Activated naive CD8-positive, alpha-beta T cell treated with anti-CD3 and anti-CD28 coated beads, Interleukin-2, amount 50 U/mL, for 16 hours (primary cell): ENCODE results near the gene RBM14.
"Not testable (repeated sequence)": the region's sequence is repeated elsewhere in the genome, so short reads cannot be mapped to it uniquely, and the experiment has no call there.

ENCODE experiments used
- DNase-seq: peaks from one replicate; pipeline ENCODE4 v3.0.0-alpha.2; 2020; ENCODE audit warnings: low read depth, low spot score

The RBM14 gene

DNA sequence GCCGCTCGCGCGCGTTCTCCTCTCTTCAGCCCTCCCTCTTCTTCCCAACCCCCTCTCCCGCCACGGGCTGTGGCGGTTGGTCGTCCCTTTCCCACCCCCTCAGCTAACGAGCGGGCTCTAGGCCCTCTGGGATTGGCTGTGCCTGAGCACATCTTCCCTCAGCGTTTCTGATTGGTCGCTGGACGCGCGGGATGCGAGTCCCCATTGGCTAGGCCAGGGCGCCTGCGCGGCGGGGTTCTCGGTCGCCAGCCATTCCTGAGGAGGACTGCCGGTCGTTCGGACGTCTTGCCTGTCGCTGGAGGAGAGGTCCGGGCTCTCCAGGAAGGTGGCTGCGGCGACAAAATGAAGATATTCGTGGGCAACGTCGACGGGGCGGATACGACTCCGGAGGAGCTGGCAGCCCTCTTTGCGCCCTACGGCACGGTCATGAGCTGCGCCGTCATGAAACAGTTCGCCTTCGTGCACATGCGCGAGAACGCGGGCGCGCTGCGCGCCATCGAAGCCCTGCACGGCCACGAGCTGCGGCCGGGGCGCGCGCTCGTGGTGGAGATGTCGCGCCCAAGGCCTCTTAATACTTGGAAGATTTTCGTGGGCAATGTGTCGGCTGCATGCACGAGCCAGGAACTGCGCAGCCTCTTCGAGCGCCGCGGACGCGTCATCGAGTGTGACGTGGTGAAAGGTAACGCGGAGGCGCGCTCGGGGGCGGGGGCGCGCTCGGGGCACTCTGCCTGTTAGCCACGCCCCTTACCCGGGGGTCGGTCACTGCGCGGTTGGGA, at the start of gene RBM14:
Gene RBM14 (plus strand): TSS at position 252 of the 776 bp plus-strand sequence. CDS start 91 bp downstream, at position 343.
- DNase-seq, result peak; percentile 97

DNA sequence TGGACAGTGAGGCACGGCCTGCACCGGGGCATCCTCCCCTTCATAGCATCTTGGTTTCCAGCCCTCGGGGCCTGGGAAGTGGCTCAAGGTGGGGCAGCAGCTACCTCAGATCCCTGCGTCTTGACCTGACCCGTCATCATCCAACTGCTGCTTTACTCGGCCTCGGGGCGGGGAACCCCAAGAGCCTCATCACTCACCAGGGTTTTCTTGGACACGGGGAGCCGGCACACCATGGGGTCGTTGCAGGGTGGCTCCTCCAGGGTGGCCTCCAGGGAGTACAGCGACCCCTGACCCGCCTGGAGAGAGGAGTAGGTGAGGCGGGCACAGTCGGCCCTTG, 48.7 kb upstream of the RBM14 start:
- no peak for DNase-seq

- DNase-seq, result peak; percentile 32
Measured at GRCh38 chr11:66568124-66568916, 48.1 kb upstream of the RBM14 start, which contains the start of gene CTSF. CTSF (minus strand) TSS chr11:66568606; CDS start chr11:66568486, 120 bp downstream.

- DNase-seq, result no peak
Measured at GRCh38 chr11:66569076-66569475, 47.4 kb upstream of the RBM14 start.

DNA sequence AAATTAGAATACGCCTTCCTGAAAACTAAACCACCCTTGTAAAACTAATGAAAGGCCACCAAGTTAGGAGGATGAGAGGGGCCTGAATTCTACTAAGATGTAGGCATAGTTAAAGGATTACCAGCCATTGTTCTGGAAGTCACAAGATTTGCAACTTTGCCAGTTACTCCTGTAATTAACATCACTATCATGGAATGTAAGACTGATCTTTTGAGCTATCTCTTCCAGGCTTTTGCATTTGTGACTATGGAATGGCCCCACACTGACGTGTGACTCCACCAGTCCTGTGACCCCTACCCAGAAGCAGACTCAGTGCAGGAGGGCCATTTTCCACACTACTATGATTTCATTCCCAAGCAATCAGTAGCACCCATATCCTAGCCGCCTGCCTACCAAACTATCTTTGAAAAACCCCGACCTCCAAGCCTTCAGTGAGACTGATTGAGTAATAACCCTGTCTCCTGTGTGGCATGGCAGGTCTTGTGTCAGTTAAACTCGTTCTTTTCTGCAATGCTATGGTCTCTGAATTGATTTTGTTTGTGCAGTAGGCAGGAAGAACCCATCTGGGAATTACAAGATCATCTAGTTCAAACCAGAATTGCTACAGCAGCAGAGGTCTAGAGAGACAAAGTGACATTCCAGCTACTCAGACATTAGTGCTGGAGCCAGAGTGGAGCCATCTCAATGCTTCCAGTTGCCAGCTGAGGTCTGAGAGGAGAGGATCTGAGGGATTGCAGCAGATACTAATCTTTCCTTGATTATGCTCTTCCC, 46.2 kb upstream of the RBM14 start:
- no peak for DNase-seq

GRCh38 chr11:66570850-66571180, 45.6 kb upstream of the RBM14 start:
- DNase-seq, result no peak

DNA sequence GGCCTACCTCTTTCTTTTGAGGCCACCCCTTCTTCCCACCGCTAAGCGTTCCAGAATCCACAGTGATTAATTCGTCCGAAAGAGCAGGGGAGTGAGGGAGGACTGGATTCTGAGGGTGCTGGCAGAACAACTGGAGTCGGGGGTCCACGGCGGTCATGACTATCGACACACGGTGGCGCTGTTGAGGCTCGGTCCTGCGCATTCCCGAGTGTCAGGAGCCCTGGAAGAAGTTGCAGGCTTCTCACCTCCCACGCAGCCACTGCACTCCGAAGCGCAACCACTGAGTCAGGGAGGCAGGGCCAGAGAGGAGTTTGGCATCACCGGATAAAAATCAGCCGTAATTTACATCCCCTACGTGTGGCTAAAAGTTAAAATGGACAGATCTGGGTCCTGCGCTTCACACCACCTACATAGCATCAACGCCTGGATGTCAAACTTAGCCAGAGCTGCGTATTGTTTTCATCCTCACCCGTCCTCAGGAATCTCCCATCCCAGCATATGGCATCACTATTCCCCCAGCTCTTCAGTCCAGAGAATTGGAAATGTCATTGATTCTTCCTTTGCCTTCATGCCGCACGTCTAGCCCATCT, 37.3 kb upstream of the RBM14 start:
- DNase-seq, result peak; percentile 67

DNA sequence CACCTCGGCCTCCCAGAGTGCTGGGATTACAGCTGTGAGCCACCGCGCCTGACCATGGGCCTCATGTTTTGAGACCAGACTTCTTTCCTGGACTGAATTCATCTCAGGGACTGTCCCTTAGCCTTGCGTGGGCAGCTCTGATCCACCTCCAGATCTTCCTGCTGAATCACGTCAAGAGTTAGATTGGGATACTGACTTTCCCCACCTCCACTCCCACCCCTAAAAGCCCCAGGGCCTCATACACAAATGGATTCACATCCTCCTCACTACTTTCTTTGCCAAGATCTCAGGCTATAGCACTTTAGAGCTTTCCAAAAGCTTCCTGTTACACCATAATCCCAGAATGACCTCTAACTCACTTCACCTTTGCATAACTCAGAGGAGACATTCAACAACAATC, 35.6 kb upstream of the RBM14 start:
- no peak for DNase-seq

- no peak for DNase-seq
Measured at GRCh38 chr11:66581261-66581660, 35.2 kb upstream of the RBM14 start.

DNA sequence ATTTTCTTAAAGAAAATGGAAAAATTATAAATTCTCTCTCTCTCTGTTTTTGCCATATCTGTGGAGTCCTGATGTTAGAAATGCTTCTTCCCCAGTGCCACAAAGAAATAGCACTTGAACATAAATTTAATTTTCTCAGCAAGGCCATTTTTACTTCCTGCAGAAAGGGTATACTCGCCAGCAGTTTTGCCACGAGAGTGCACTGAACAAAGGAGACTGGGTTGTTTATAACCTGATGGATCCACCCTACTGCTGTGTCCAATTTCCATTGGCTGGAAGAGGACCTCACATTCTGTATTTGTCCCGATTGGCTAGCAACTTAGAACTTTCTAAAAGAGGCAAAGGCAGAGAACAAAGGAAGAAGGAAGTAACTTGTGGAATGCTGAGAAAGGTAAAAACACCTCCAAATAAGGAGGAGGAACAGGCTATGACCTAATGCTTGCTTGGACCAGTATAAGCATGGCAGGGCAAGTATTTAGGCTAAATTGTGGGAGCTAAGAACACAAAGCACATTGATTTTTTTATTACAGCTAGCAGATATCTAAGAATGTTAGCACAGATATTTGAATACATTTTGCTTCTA, 33.8 kb upstream of the RBM14 start:
- DNase-seq, result not testable (repeated sequence)

GRCh38 chr11:66585447-66585846, 31.0 kb upstream of the RBM14 start:
- DNase-seq, result not testable (repeated sequence)

DNA sequence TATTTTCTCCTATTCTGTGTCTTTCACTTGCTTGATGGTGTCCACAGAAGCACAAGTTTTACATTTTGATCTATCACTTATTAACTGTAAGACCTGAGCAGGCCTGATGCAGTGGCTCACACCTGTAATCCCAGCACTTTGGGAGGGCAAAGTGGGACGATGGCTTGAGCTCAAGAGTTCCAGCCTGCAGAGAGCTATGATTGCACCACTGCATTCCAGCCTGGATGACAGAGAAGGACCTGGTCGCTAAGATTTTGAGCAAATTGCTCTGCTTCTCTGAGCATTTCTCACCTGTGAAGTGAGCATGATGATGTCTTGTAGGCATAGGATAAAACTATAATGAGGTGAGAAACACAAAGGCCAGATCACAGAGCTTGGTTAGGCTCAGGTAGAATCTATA, 30.3 kb upstream of the RBM14 start:
- DNase-seq, result no peak

GRCh38 chr11:66589315-66589714, 27.1 kb upstream of the RBM14 start:
- not testable (repeated sequence) for DNase-seq

DNA sequence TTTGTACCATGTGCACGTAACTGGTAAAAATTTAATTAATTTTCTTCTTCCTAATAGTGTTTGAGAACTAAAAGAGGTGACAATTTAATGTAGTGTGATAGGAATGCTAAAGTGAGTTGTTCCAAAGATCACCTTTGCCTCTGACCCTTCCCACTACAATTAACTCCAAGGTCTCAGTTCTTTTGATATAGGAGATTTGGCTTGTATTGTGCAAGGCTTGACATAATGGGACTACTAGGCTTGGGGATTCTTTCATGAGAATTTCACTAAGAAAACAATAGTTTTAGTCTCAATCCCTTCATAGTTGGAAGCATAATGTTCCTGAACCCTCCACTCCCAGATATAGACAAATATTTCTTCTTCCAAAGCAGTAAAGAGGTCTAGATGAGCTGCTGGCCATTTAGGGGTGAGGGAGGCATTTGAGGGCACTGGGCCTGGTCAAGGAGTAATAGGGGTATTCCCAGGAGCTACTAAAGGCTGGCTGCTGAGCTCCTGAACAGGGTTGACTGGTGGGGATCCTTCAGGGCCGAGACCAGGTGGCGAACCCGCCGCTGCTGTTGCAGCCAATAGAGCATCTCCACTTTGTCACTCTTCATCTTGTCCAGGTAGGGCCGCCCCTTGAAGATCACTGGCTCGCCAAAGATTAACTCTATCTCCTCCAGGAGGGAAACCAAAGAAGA, 26.3 kb upstream of the RBM14 start:
- DNase-seq, result no peak

DNA sequence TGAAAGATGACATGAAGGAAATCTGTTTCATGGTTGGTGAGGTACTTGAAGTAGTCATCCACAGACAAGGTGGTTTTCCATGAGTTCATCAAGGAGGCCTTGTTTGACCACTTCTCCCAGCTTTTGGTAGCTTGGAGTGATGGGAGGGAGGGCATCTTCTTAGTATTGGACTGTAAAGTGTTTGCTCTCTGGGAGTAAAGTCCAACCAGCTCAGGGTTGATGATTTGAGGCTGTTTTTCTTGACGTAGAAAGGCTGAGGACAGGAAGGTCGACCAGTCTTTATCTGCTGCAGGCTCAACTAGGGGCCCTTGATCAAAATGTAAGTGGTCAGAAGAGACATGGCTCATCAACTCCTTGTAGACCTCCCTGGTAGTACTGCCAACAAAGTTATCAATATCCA, 25.3 kb upstream of the RBM14 start:
- no peak for DNase-seq

DNA sequence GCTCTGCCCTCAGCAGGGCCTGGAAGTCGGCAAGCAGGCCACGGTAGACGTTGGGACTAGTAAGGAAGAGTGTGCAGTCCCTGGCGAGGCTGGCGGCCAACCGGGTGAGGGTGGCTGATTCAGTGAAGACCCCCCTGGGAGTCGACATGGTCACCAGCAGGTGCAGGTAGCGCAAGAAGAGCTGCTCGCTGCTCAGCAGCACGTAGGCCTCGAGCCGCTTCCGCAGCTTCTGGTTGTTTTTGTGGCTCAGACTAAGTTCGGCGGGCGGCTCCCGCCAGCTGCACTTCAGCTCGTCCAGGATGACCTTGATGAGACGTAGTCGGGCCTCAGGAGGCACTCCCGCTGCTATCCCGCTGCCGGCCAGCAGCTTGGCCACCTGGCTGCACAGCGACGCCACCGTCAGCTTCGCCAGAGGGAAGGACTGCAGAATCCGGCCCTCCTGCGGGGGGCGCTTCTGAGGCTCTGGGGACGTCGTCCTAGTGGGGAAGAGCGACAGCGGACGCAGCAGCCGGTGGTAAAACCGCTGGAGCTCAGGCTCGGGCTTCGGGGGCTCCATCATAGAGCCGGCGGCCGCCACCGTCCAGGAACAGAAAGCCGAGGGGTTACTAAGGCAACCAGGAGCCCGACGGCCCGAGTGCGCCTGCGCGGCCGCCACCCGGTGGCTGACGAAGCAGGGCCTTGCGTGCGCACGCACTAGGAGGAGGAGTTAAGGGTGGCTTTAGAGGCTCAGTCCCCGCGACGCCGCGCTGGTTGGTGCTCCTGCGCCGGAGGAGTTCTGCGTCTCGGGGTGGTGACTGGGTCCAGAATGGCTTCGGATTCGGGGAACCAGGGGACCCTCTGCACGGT, 23.8 kb upstream of the RBM14 start, which contains the start of the genes CCDC87 and CCS:
Gene CCDC87 (minus strand): TSS at position 607 of the 846 bp plus-strand sequence. CDS start 48 bp downstream, at position 559.
Gene CCS (plus strand): TSS at position 729 of the 846 bp plus-strand sequence. CDS start 77 bp downstream, at position 806.
- DNase-seq, result peak; percentile 97

GRCh38 chr11:66593303-66593635, 23.2 kb upstream of the RBM14 start:
- no peak for DNase-seq

DNA sequence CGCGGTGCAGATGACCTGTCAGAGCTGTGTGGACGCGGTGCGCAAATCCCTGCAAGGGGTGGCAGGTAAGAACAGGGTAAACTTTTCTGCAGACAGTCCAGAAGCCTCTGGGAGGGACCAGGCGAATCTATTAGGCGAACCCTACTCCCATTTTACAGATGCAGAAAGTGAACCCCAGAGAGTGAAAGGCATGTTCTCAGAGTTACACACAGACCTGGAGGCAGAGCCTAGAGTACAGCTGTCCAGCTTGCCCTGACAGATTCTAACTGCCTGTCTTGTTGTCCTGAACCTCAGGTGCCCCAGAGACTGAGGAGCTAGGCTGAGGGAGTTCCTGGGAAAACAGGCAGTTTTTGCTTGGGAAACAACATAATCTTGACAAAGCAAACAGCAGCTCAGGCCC, 22.8 kb upstream of the RBM14 start:
- no peak for DNase-seq

DNA sequence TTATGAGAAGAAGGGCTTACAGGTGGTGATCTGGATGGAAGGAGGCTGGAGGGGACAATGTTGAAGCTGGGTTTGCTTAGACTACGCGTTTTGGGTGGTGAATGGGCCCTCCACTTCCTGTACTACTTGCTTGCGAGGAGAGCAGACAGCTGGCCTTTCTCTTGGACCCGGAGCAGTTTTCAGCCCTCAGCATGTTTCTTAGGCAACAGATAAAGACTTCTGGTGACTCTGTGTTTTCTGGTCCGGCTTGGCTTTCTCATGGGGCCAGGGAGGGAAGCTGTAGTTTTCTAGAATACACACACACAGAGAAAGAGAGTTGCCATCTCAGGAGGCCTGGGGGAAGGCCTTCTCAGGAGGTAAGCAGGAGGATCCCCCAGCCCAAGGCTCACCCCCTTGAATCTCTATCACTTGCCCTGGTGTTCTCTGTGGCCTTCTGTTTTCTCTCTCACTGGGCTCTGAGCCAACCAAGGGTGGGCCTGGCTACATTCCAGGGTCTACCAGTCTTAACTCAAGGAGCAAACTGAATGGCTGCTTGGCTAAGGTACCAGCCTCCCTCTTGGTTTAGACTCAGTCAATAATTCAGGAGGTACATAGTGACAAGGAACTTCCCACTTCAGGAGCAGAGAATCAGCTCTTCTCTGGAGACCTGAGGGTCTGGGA, 21.1 kb upstream of the RBM14 start:
- DNase-seq, result no peak
